NCI-H345 (cell line): ENCODE results near the gene ERCC6L2.

Source experiments
- DNase-seq: peaks from one replicate; lab custom pipeline; 2025; lab: John Stamatoyannopoulos, UW

The ERCC6L2 gene

DNA sequence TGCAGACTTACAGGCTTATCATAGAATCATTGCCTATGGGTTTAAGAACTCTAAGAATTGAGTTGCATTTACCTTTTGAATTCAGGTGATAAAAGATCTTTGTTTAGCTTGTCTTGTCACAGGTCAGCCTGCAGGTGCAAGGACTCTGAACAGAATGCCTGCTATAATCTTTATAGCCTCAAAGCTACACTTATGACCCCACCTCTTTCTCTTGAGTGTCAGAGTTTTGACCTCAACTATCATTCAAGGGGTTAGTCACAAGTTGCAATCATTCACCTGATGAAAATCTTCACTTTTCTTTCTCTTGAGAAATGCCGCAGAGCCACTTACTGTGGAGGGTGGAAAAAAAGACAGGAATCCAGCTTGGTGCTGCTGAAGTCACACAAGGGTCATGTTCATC lies 49.5 kb downstream of the ERCC6L2 start:
- no peak for DNase-seq

GRCh38 chr9:95927271-95928004 lies 51.9 kb downstream of the ERCC6L2 start:
- DNase-seq: no peak

DNA sequence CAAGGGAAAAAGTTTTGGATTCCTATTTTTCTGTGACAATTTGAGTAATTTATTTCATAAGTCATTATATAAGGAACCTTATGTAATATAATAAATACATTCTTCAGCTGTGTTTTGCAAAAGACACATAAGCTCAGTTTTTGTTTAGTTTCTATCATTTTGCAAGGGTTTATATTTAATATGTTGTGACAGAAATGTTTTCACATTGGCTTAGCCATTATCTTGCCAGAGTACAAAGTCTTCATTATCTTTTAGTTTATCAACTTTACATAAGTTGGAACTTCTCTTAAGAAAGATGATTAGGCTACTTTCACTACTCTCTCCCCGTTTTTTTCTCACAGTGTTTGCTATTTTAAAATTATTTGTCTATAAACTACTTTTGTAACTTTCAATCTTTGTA lies 54.8 kb downstream of the ERCC6L2 start:
- no peak for DNase-seq

- no peak for DNase-seq
These were observed 60.5 kb downstream of the ERCC6L2 start for GRCh38 chr9:95935861-95936578.

- no peak for DNase-seq
These were observed 61.1 kb downstream of the ERCC6L2 start for GRCh38 chr9:95936579-95937075.

DNA sequence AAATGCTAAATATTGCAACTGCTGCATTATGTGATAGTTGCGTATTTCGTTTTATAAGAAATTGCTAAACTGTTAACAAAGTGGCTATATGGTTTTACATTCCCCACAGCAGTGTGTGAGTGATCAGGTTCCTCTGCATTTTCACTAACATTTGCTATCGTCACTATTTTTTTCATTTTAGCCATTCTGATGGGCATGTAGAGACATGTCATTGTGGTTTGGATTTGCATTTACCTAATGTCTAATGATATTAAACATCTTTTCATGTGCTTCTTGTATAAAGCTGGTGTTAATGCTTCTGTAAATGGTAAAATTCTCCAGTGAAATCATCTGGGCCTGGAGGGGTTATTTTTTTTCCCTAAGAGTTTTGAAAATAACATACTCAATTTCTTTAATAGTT lies 61.6 kb downstream of the ERCC6L2 start:
- no peak for DNase-seq

- DNase-seq: no peak
These were observed 63.2 kb downstream of the ERCC6L2 start for GRCh38 chr9:95938724-95939123.

- no peak for DNase-seq
These were observed 64.0 kb downstream of the ERCC6L2 start for GRCh38 chr9:95939472-95939871.

- DNase-seq: no peak
These were observed 64.8 kb downstream of the ERCC6L2 start for GRCh38 chr9:95940265-95940664.

DNA sequence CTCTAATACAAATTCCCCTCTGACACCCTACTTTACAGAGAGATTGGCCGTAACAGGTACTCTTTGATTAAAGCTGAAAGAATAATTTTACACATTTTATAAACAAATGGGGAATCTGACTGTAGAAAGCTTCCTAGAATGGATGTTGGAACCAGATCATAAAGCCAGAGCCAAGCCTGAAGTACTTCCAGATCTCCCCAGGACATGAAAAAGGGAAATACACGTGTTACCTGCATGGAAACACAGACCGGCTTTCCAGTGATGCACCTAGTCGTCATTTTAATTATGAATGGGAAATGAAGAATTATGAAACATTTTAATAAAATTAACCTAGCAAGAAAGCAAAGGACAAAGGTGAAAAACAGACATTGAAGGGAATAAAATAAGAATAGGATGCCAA lies 66.5 kb downstream of the ERCC6L2 start:
- DNase-seq: no peak

GRCh38 chr9:95947118-95947517 lies 71.6 kb downstream of the ERCC6L2 start:
- DNase-seq: no peak

GRCh38 chr9:95952471-95952870 lies 77.0 kb downstream of the ERCC6L2 start:
- DNase-seq: no peak

DNA sequence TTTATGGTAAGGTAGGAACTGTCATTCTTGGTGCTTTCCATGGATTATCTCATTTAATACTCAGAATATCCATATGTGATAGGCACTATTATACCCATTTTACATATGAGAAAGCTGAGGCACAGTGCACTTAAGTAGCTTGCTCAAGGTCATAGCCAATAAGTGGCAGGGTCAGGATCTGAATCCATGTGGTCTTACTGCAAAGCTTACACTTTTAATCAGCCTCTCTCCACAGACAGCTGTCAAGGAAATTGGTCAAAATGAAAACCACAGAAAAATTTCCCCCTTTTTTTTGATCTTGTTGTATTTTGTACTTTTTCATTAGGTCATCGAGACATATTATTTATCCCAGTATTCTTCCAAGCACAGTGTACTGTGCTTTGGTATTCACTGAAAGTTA lies 78.5 kb downstream of the ERCC6L2 start:
- no peak for DNase-seq

DNA sequence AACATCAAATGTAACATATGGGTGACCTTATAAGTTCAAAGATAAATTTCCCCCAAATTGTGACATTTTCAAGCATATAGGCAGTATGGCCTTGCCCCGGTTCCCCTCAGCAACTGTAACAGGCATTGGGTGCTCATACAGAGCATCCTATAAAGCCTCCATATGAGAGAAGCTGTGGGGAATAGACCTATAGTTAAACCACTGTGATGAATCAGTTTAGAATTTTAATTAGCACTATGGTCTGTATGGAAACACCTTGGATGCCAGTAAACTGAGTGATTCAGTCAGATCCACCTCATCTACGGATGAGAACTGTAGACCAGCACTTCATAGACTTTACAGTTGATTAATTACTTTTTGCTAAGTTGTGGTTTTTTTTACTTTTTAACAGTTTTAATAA lies 79.4 kb downstream of the ERCC6L2 start:
- no peak for DNase-seq

DNA sequence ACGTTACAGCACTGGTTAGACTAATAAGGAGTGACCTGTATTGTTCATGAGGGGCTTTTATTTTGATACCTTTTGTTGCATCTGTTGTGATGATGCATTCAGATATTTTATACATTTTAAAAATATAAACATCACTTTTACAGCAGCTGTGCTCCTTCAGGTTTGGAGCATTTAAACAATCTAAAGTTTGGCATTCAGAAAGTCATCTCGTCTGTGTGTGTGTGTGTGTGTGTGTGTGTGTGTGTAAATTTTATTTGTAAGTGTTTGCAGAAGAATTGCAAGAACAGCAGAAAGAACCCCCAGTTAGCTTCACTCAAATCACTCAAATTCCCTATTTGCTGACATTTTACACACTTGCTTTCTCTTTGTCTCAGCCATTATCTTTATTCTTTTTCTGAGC lies 87.4 kb downstream of the ERCC6L2 start:
- DNase-seq: no peak

DNA sequence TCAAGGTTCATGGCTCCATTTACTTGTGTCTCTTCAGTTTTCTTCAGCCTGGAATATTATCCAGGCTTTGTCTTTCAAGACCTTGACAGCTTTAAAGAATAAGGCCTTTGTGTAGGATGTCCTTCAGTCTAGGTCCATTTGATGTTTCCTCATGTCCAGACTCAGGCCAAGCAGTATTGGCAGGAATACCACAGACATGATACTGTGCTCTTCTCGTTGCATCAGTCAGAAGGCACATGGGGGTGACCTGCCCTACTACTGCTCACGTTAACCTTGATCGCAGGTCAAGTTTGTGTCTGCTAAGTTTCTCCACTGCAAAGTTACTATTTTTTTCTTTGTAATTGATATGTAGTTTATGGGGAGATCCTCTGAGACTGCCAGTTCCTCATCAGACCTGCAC lies 88.2 kb downstream of the ERCC6L2 start:
- DNase-seq: no peak

- DNase-seq: no peak
These were observed 90.8 kb downstream of the ERCC6L2 start for GRCh38 chr9:95966306-95966705.

DNA sequence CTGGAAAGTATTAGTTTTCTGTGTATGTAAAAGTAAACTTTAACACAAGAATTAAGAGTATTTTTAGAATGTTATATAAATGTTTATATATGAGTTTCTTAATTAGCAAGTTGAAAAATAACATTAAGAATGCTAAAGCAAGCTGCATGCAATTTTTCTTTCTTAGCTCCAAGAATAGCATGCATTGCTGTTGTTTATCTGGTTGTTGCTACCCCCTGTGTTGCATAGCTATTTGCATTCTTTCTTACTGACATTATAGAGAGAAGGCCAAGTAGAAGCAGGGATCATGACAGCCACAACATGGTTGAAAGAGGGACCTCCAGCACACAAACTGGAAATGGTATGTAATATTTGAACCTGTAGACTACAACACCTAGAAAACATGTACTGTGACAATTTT lies 94.8 kb downstream of the ERCC6L2 start:
- no peak for DNase-seq

DNA sequence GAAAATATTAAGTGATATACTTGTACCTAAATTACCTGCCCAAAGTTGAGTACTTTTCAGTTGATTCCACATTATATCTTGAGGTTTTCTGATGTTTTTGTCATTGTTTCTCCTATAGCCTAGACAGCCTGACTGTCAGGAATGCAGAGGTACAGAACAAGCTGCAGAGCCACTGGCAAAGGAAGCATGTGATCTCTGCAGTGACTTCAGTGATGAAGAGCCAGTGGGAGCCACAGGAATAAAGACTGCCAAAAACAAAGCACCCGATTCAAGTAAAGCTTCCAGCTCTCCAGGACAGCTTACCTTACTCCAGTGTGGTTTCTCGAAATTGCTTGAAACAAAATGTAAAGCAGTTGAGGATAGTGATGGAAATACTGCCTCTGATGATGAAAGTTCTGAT lies 96.3 kb downstream of the ERCC6L2 start:
- DNase-seq: no peak

- no peak for DNase-seq
These were observed 98.9 kb downstream of the ERCC6L2 start for GRCh38 chr9:95974389-95974788.

DNA sequence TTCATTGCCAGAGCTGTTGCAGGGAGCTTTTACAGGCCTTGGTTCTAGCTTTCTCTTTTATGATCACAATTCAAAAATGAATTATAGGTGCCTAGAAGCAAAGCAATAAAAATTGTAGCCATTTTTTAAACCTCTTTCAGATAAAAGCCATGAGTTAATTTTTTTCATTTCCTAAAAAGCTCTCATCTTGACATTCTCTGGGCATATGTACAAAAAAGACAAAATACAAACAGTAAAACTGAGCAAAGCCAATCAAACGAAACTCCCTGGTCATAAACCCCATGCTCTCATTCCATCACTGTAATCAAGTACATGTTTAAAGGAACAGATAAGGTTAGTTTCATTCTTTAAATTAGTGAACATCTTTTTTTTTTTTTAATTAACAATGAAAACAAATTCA lies 101.9 kb downstream of the ERCC6L2 start:
- DNase-seq: no peak

DNA sequence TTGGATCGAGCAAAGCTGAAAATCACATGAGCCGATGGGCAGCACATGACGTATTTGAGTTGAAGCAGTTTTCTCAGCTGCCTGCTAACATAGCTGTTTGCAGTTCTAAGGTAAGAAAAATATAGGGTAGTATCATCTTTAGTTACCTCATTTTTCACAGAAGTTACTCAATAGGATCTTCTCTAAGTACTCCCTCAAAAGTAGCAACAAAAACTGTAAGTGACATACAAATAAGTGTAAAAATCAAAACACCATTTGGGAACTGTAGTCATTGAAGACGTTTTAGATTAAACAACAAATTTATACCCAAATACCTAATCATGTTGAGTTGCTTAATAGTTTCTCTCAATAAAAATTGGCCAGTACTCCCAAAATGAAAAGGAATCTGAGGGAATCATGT lies 102.6 kb downstream of the ERCC6L2 start:
- no peak for DNase-seq

- DNase-seq: no peak
These were observed 104.0 kb downstream of the ERCC6L2 start for GRCh38 chr9:95979446-95979845.
